Transverse colon (tissue), 4 donors: ENCODE results near the gene ACTBL2. TPM values are rescaled to one million over a fixed set of nuclear protein-coding genes. Genes with fewer than 3 reads are reported as not detected.

ENCODE experiments used
- DNase-seq: peaks from one replicate; pipeline ENCODE4 v3.0.0-alpha.2; 2019
- H3K27ac ChIP-seq, 4 donors: fragments of 200-600 bp; sonication (generic); 2 replicates each; pipeline ENCODE4 v1.5.1; 2016 to 2018; ENCODE audit warnings: inconsistent platforms in 4 of 4
- H3K27me3 ChIP-seq: fragments of 200-600 bp; sonication (generic); 2 replicates; pipeline ENCODE4 v1.5.1; 2017; ENCODE audit warnings: inconsistent platforms
- H3K36me3 ChIP-seq, 4 donors: fragments of 200-600 bp; sonication (generic); 2 replicates each; pipeline ENCODE4 v1.5.1; 2017 to 2019; ENCODE audit warnings: inconsistent platforms in 4 of 4
- H3K4me1 ChIP-seq, 4 donors: fragments of 200-600 bp; sonication (generic); 2 replicates each; pipeline ENCODE4 v1.5.1; 2017 to 2020; ENCODE audit warnings: inconsistent platforms in 4 of 4
- H3K4me3 ChIP-seq, 4 donors: fragments of 200-600 bp; sonication (generic); 1 replicate in 1 of 4; 2 replicates in 3 of 4; pipeline versions ENCODE4 v1.5.1 to v1.6.1; 2017 to 2019; ENCODE audit warnings: inconsistent platforms in 4 of 4
- H3K9me3 ChIP-seq, 2 donors: fragments of 200-600 bp; sonication (generic); 2 replicates each; pipeline ENCODE4 v1.5.1; 2017 to 2019; ENCODE audit warnings: inconsistent platforms in 2 of 2
- EP300 ChIP-seq: sonication (generic); formaldehyde crosslinking; IDR thresholded peaks from one replicate; pipeline ENCODE4 v1.6.1; 2017; ENCODE audit warnings: antibody characterized with exemption, low read depth
- POLR2A ChIP-seq: fragments of 450-650 bp; IDR thresholded peaks from one replicate; pipeline ENCODE4 v1.6.1; 2016; ENCODE audit warnings: antibody characterized with exemption, mild to moderate bottlenecking, moderate library complexity
- POLR2AphosphoS5 ChIP-seq, 3 donors: sonication (generic); formaldehyde crosslinking; IDR thresholded peaks; one replicate each; pipeline ENCODE4 v1.6.1; 2016; ENCODE audit warnings: antibody characterized with exemption in 3 of 3
- WGBS, 2 donors: methylation state at CpG; one replicate each; pipeline ENCODE4 v1.1.5; 2018; ENCODE audit warnings: low coverage in 1 of 2; 5-methylcytosine and 5-hydroxymethylcytosine counted together
- in situ Hi-C, 4 donors: fragments of 200-750 bp; cut with MboI; loops; one replicate each; pipeline versions ENCODE4 v1.15.0 to v1.15.1; 2017; ENCODE audit warnings: low sequenced_read_pairs in 3 of 4, low pct_ligation_motif_present in 1 of 4, low pct_unique_long_range_greater_than_20kb in 1 of 4
- intact Hi-C: fragments of 100-400 bp; cut with DNase I; formaldehyde crosslinking; loops from one replicate; pipeline ENCODE4 v1.15.1; 2023; ENCODE audit warnings: low total_unique reads
- total RNA-seq, 4 donors: library from RNA; depleted of rRNA; stranded (reverse); fragments of >200 nt; gene quantifications; one replicate each; pipeline ENCODE4 v1.1.0, GENCODE V29; 2016
- TF ChIP-seq, protein P1 (sequence below), 5 experiments: fragments of 200-600 bp in 3 of 5; fragments of 450-650 bp in 2 of 5; sonication (generic) in 3 of 5; IDR thresholded peaks; 1 replicate in 2 of 5; 2 replicates in 3 of 5; pipeline ENCODE4 v1.5.1; 2016 to 2017; ENCODE audit warnings: antibody characterized with exemption in 5 of 5, inconsistent platforms in 3 of 5, mild to moderate bottlenecking in 2 of 5, moderate library complexity in 1 of 5

ACTBL2 gene
- total RNA-seq, 4 donors from 2014 or later, result not detected

DNA sequence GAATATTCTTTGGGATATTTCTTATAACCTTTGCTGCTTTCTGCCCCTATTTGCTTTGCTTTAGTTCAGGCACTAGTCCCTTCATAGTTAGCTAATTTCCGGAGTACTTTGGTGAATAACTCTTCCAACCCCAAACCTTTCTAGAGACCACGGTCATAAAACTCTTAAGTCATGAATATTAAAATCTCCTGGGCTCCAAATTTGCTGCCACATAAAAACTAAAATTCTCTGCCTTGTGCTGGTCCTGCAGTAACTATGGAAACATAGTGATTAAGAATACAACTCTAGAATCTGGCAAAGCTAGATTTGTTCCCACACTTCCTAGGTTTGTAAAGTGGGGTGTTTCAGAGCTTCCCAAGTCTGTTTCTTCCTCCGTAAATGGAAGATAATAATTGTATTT is 10.0 kb upstream of the ACTBL2 start:
- no peak for TF ChIP-seq EP300
- TF ChIP-seq POLR2A, result no peak
- TF ChIP-seq, protein P1, sequence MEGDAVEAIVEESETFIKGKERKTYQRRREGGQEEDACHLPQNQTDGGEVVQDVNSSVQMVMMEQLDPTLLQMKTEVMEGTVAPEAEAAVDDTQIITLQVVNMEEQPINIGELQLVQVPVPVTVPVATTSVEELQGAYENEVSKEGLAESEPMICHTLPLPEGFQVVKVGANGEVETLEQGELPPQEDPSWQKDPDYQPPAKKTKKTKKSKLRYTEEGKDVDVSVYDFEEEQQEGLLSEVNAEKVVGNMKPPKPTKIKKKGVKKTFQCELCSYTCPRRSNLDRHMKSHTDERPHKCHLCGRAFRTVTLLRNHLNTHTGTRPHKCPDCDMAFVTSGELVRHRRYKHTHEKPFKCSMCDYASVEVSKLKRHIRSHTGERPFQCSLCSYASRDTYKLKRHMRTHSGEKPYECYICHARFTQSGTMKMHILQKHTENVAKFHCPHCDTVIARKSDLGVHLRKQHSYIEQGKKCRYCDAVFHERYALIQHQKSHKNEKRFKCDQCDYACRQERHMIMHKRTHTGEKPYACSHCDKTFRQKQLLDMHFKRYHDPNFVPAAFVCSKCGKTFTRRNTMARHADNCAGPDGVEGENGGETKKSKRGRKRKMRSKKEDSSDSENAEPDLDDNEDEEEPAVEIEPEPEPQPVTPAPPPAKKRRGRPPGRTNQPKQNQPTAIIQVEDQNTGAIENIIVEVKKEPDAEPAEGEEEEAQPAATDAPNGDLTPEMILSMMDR (IDR thresholded peaks at IDR 0.05), result no peak
- TF ChIP-seq POLR2AphosphoS5 (IDR thresholded peaks at IDR 0.05), result no peak
- in situ Hi-C loops (no loop called here), intact Hi-C loops (no loop called here)
- 84 to 90% methylated on average over 3 of the region's 3 CpGs for WGBS, 2 donors
- Histone ChIP-seq H3K4me3 (no peak overlapping the region), H3K27ac (no peak overlapping the region), H3K4me1 (peaks cover 0 to 5% (median 2%) of the 10 kb centered on the region in 4 donors), H3K36me3 (no peaks in the 10 kb centered on the region), H3K27me3 (no peaks in the 10 kb centered on the region), H3K9me3 (no peaks in the 10 kb centered on the region)
- DNase-seq, result no peak

DNA sequence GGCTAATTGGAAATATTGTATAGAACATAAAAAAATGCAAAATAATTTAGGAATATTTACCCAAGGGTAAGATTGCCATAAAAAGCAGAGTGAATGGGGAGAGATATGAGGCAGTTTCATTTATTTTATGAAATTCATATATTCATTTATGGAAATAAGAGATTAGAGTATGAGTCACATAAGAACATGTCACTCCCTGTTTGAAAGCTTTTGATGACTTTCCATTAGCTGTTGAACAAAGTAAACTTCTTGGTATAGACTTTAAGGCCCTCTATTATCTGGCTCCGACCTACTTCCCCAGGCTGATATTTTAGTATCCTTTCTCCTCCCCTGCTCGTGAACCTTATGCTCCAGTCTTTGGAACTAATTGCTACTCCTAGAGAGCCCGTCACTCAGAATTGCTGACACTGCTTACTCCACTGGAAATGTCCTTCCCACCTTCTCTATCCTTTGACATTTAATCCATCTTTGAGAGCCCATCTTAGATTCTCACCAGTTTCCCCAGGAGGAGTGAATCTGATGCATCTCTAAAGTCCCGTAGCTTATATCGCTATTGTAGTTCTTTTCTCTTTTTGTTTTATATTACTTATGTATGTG is 8.9 kb upstream of the ACTBL2 start:
- H3K27ac ChIP-seq, result no peak overlapping the region
- peaks cover 0 to 5% (median 2%) of the 10 kb centered on the region in 4 donors for H3K4me1 ChIP-seq
- no peaks in the 10 kb centered on the region for H3K27me3 ChIP-seq
- DNase-seq, result no peak
- no peak overlapping the region for H3K4me3 ChIP-seq
- no peaks in the 10 kb centered on the region for H3K36me3 ChIP-seq
- in situ Hi-C loops (no loop called here), intact Hi-C loops (no loop called here)
- TF ChIP-seq, protein P1 (IDR thresholded peaks at IDR 0.05), result no peak
- TF ChIP-seq EP300 (no peak), POLR2A (no peak), POLR2AphosphoS5 (IDR thresholded peaks at IDR 0.05) (no peak)
- WGBS, 2 donors, result 91 to 92% methylated on average over 4 to 5 of the region's 5 CpGs
- no peaks in the 10 kb centered on the region for H3K9me3 ChIP-seq

DNA sequence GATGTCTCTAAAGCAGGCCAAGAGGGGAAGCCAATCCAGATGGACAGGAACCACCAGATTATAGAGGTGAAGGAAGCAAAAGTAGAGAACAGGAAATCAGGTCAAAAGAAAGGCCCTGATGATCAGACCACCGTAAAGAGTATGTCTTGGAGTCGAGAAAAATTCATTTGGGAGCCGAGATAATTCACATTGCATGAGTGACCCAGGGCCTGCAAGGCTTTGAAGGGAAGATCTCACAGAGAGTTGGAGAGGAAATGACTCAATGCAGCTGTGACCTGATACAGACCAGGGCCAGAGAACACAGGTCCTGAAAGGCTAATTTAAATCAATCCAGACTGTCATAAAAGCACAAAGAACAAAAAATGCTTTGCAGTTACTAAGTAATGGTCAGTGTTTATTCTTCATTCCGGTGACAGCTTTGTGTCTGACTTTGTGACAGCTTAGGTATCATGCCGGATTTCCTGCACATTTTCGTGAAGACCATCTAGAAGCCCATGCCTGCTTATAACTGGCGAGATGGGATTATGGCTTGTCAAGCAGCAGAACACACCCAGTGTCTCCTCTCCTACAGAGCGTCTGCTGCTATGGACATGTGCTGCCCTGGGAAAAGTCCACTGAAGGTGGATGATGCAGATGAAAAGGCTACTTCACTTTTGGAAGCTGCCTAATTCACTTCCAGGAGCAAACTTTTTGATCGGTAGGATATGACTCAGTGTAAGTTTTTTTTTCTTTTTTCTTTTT is 5.8 kb upstream of the ACTBL2 start:
- in situ Hi-C loops (no loop called here), intact Hi-C loops (no loop called here)
- Histone ChIP-seq H3K4me3 (no peak overlapping the region), H3K4me1 (no peaks in the 10 kb centered on the region), H3K36me3 (no peaks in the 10 kb centered on the region), H3K27ac (no peak overlapping the region), H3K27me3 (no peaks in the 10 kb centered on the region), H3K9me3 (no peaks in the 10 kb centered on the region)
- no peak for DNase-seq
- WGBS, 2 donors, result 69 to 78% methylated on average over 6 to 9 of the region's 9 CpGs
- TF ChIP-seq POLR2A, result no peak
- TF ChIP-seq POLR2AphosphoS5 (IDR thresholded peaks at IDR 0.05), result no peak
- TF ChIP-seq, protein P1 (IDR thresholded peaks at IDR 0.05), result no peak
- TF ChIP-seq EP300, result no peak

DNA sequence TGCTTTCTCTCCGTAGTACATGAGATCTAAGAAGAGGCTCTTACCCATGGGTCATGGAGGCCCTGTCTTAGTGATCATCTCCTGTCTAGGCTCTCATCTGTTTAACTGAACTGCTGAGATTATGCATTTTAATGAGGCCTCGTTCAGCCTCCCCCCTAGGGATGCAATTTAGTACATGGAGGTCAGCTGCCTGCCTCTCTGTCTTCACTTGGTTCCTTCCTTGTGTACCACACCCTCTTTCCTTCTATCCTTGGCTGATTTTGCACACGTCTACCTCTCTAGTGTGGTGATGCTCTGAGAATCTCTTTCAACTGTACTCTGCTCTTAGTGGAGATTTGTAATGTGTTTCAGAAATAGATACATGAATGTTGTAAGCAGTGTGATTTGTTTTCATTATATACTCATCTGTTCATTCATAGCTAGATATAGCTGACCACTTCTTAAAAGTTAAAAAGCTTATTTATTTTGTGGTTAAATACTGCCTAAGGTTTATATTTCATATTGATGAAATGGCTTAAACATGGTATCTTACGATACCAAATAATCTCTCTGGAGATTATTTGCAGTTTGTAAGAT is 3.5 kb upstream of the ACTBL2 start:
- WGBS, 2 donors, result 72 to 79% methylated on average over 4 of the region's 4 CpGs
- H3K27me3 ChIP-seq, result no peaks in the 10 kb centered on the region
- in situ Hi-C loops (no loop called here), intact Hi-C loops (no loop called here)
- H3K9me3 ChIP-seq, result no peaks in the 10 kb centered on the region
- no peaks in the 10 kb centered on the region for H3K36me3 ChIP-seq
- no peak overlapping the region for H3K27ac ChIP-seq
- TF ChIP-seq EP300 (no peak), POLR2A (no peak), POLR2AphosphoS5 (IDR thresholded peaks at IDR 0.05) (no peak)
- TF ChIP-seq, protein P1 (IDR thresholded peaks at IDR 0.05), result no peak
- no peaks in the 10 kb centered on the region for H3K4me1 ChIP-seq
- H3K4me3 ChIP-seq, result no peak overlapping the region
- DNase-seq, result no peak
